Heart left ventricle (tissue), 16 donors: ENCODE measurements around the gene FAM227A. TPM values are rescaled to one million over a fixed set of nuclear protein-coding genes. Genes with fewer than 3 reads are reported as not detected.

Source experiments
- ATAC-seq, 4 donors: fragments of 200-7000 bp; cut with Tn5 transposase; one replicate each; pipeline ENCODE4 v1.9.1; 2020 to 2022; ENCODE audit warnings: moderate library complexity in 4 of 4, mild to moderate bottlenecking in 3 of 4, moderate number of reproducible peaks in 1 of 4
- DNase-seq, 5 donors: peaks; one replicate each; pipeline ENCODE4 v3.0.0-alpha.2; 2020
- H3K27ac ChIP-seq, 12 donors: fragments of 200-600 bp; sonication (generic) in 4 of 12; one replicate each; pipeline versions ENCODE4 v1.5.0 to v1.8.0; 2016 to 2022; ENCODE audit warnings: mild to moderate bottlenecking in 2 of 12
- H3K27me3 ChIP-seq, 9 donors: fragments of 200-600 bp; sonication (generic) in 2 of 9; one replicate each; pipeline versions ENCODE4 v1.5.1 to v1.8.0; 2016 to 2022; ENCODE audit warnings: mild to moderate bottlenecking in 3 of 9
- H3K36me3 ChIP-seq, 9 donors: fragments of 200-600 bp; sonication (generic) in 2 of 9; one replicate each; pipeline versions ENCODE4 v1.5.0 to v1.8.0; 2018 to 2022; ENCODE audit warnings: mild to moderate bottlenecking in 2 of 9
- H3K4me1 ChIP-seq, 12 donors: fragments of 200-600 bp; sonication (generic) in 4 of 12; one replicate each; pipeline versions ENCODE4 v1.5.0 to v1.8.0; 2016 to 2022; ENCODE audit warnings: mild to moderate bottlenecking in 3 of 12
- H3K4me3 ChIP-seq, 12 donors: fragments of 200-600 bp; sonication (generic) in 4 of 12; one replicate each; pipeline versions ENCODE4 v1.5.0 to v1.8.0; 2017 to 2022; ENCODE audit warnings: mild to moderate bottlenecking in 9 of 12, moderate library complexity in 4 of 12
- H3K9me3 ChIP-seq, 12 donors: fragments of 200-600 bp; sonication (generic) in 4 of 12; one replicate each; pipeline versions ENCODE4 v1.5.0 to v1.8.0; 2016 to 2022; ENCODE audit warnings: mild to moderate bottlenecking in 1 of 12
- POLR2A ChIP-seq, 2 donors: fragments of 450-650 bp; IDR thresholded peaks; one replicate each; pipeline ENCODE4 v1.6.1; 2017; ENCODE audit warnings: antibody characterized with exemption in 2 of 2, mild to moderate bottlenecking in 2 of 2, moderate library complexity in 2 of 2
- WGBS, 4 donors: extraction: QIAGEN DNeasy Blood & Tissue Kit in 2 of 4; methylation state at CpG; one replicate each; pipeline versions ENCODE4 v1.1.5 to v1.1.7; 2013 to 2018; 5-methylcytosine and 5-hydroxymethylcytosine counted together
- intact Hi-C, 10 donors: fragments of 100-400 bp; cut with DNase I; formaldehyde crosslinking; loops; one replicate each; pipeline versions ENCODE4 v1.11.1 to v1.14.2; 2022
- polyA plus RNA-seq, 2 donors: library from polyadenylated mRNA; stranded (reverse); fragments of 200-250 nt; gene quantifications; one replicate each; pipeline ENCODE4 v1.2.3, GENCODE V29; 2013
- total RNA-seq, 9 donors: library from RNA; depleted of rRNA in 2 of 9; stranded (reverse); fragments of >200 nt in 2 of 9; fragmentation: NEBNext Ultra II Directional in 3 of 9; extraction: Animal tissue kit (Norgen Biotek cat#: 25700) in 3 of 9; gene quantifications; one replicate each; pipeline versions ENCODE4 v1.1.0 to v1.2.4, GENCODE V29; 2016 to 2023
- TF ChIP-seq, protein P1 (sequence below), 12 donors: fragments of 200-600 bp; sonication (generic) in 4 of 12; IDR thresholded peaks; one replicate each; pipeline versions ENCODE4 v1.5.0 to v1.8.0; 2018 to 2022; ENCODE audit warnings: antibody characterized with exemption in 12 of 12, mild to moderate bottlenecking in 5 of 12
- donor health status: ischemic (EF 13 %, LVEDD 7.1; RV severe dilation, severe dysfunction).
- donor health status: healthy with polysubstance abuse.
- donor health status: DM: no; HTN: yes; CAD: no.
- donor health status: DM: no; HTN: no; CAD: no.
- donor health status: ischemic (EF 25% LVEDD 6.9; RV normal size, moderate dysfunction).
- donor health status: ischemic (EF 25% LVEDD 5.7; RV mildly dilated, moderate dysfunction).
- donor health status: healthy.
- donor health status: DM: yes; HTN: yes; CAD: no.
- donor health status: ischemic (EF 35%, LVEDD 5.7; RV mildly dilated, moderate dysfunction).
- donor health status: nonischemic (EF 11% LVEDD 7.7; RV severe dilation, severe dysfunction).
- donor health status: DM: yes; HTN: yes; CAD: no.
- donor health status: PGD.
- donor health status: ischemic (EF 29% LVEDD 5.4; RV normal size, mild dysfunction).
- donor health status: nonischemic (EF 23%, LVEDD 6.1; RV moderate dilation, normal function).

FAM227A gene
- total and polyA plus RNA-seq, 11 donors, result 0.16 to 1.0 (median 0.36) TPM

DNA sequence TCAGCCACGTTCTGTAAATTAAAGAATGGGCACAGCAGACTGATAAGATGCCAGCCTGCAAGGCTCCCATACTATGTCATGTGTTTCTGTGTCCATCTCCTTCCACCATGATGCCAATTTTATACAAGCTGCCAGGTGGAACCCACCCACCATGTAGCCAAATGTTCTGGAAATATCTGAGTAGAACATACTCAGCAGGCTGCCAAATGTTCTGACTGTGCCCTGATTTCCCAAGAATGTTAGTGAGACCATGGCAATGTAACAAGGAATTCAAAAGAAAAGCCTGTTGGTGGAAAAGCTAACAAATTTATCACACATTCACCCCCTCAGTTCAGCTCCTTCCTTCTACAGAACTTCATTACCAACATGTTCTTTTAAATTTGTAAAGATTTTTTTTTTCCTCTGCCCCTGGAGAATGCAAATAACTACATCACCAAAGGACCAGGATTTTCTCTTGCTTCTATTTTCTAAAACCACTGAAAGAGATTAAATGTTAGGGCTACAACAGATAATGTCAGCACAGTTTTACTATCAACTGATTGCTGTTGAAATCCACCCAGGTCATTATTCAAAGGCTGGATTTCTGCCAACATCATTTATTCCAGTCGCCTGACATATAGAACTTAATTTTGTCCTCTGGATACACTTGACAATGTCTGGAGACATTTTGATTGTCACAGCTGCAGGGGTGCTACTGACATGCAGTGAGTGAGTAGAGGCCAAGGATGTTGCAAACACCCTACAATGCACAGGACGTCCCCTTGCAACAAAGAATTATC is 89.3 kb downstream of the FAM227A start:
- H3K4me1 ChIP-seq, result peaks cover 0 to 36% (median 14%) of the 10 kb centered on the region in 12 donors
- no peak overlapping the region for H3K4me3 ChIP-seq
- WGBS, 4 donors, result 45 to 48% (median 46%) methylated on average over 3 of the region's 3 CpGs
- H3K27ac ChIP-seq, result peak overlapping the region in 2 of 12 donors; percentile 12 to 31
- H3K36me3 ChIP-seq, result no peaks in the 10 kb centered on the region
- intact Hi-C loops, result loop anchor here in 6 of 10 donors (5.0 to 10.0 kb wide), 3 partner anchors 55 to 102 kb away; partner anchors contain the start of genes DDX17 (in 3 of the 6) and KDELR3 (in 1 of the 6)
- H3K9me3 ChIP-seq, result no peaks in the 10 kb centered on the region
- DNase-seq, result no peak
- H3K27me3 ChIP-seq, result peaks cover 0 to 9% (median 0%) of the 10 kb centered on the region in 9 donors
- ATAC-seq, result no peak
- no peak for TF ChIP-seq POLR2A (IDR thresholded peaks at IDR 0.05)
- TF ChIP-seq, protein P1, sequence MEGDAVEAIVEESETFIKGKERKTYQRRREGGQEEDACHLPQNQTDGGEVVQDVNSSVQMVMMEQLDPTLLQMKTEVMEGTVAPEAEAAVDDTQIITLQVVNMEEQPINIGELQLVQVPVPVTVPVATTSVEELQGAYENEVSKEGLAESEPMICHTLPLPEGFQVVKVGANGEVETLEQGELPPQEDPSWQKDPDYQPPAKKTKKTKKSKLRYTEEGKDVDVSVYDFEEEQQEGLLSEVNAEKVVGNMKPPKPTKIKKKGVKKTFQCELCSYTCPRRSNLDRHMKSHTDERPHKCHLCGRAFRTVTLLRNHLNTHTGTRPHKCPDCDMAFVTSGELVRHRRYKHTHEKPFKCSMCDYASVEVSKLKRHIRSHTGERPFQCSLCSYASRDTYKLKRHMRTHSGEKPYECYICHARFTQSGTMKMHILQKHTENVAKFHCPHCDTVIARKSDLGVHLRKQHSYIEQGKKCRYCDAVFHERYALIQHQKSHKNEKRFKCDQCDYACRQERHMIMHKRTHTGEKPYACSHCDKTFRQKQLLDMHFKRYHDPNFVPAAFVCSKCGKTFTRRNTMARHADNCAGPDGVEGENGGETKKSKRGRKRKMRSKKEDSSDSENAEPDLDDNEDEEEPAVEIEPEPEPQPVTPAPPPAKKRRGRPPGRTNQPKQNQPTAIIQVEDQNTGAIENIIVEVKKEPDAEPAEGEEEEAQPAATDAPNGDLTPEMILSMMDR (IDR thresholded peaks at IDR 0.05), result no peak

DNA sequence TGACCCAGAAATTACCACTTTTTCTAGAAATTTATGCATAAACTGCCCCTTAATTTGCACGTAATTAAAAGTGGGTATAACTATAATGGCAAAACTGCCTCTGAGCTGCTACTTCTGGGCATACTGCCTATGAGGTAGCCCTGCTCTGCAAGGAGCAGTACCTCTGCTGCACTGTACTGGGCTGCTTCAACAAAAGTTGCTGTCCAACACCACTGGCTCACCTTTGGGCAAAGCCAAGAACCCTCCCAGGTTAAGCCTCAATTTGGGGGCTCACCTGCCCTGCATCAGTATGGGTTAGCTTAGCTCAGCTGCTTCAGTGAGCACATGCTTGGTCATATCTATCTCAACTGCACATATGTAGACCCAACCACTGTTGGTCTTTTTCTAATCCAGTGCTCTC is 90.8 kb downstream of the FAM227A start:
- H3K9me3 ChIP-seq, result no peaks in the 10 kb centered on the region
- no peak overlapping the region for H3K27ac ChIP-seq
- DNase-seq, result no peak
- H3K27me3 ChIP-seq, result peaks cover 0 to 13% (median 0%) of the 10 kb centered on the region in 9 donors
- intact Hi-C loops, result loop anchor here in 6 of 10 donors (5.0 to 10.0 kb wide), 3 partner anchors 53 to 101 kb away; partner anchors contain the start of genes DDX17 (in 3 of the 6) and KDELR3 (in 1 of the 6)
- no peak for TF ChIP-seq POLR2A (IDR thresholded peaks at IDR 0.05)
- TF ChIP-seq, protein P1 (IDR thresholded peaks at IDR 0.05), result no peak
- H3K4me3 ChIP-seq, result no peak overlapping the region
- H3K4me1 ChIP-seq, result peaks cover 0 to 25% (median 7%) of the 10 kb centered on the region in 12 donors
- WGBS, 4 donors, result 85 to 97% (median 91%) methylated on average over 1 of the region's 1 CpG
- ATAC-seq, result no peak
- no peaks in the 10 kb centered on the region for H3K36me3 ChIP-seq

DNA sequence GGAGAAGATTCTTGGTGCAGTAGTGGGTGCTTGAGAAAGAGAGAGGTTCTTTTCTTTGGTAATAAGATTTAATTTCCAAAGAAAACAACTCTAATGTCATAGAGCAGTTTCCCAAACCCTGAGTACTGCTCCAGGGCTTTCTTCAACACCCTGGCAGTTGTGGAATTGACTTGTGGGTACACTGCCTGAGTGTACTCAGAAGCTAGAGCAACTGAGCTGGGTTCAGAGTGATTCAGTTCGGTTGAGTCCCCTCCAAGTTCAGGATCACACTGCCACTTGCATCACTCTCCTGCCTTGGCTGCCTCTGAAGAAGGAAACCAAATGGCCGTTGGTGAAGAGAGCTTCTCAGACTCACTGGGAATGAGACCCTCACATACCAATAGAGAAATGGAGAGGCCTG is 91.5 kb downstream of the FAM227A start:
- no peak for DNase-seq
- no peaks in the 10 kb centered on the region for H3K9me3 ChIP-seq
- H3K36me3 ChIP-seq, result no peaks in the 10 kb centered on the region
- no peak overlapping the region for H3K4me3 ChIP-seq
- H3K4me1 ChIP-seq, result peaks cover 0 to 22% (median 4%) of the 10 kb centered on the region in 12 donors
- ATAC-seq, result no peak
- H3K27me3 ChIP-seq, result peaks cover 0 to 18% (median 0%) of the 10 kb centered on the region in 9 donors
- intact Hi-C loops, result loop anchor here in 6 of 10 donors (5.0 to 10.0 kb wide), 3 partner anchors 52 to 100 kb away; partner anchors contain the start of genes DDX17 (in 3 of the 6) and KDELR3 (in 1 of the 6)
- 82 to 87% (median 85%) methylated on average over 2 of the region's 2 CpGs for WGBS, 4 donors
- H3K27ac ChIP-seq, result no peak overlapping the region
- no peak for TF ChIP-seq POLR2A (IDR thresholded peaks at IDR 0.05)

DNA sequence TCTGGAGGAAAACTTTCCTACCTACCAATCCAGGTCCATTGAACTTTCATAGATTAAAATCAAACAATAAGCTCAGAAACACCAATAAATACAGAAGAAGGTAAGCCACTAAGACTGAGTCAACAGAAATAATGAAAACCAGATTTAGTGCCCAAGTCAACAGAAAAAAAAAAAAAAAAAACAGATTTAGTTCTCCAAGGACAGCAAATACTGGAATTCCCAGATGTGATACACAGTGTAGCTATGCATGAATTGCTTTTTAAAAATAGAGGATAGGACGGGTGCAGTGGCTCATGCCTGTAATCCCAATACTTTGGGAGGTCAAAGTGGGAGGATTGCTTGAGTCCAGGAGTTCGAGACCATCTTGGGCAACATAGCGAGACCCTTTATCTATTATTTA is 101.9 kb downstream of the FAM227A start:
- Histone ChIP-seq H3K4me1 (peaks cover 0 to 9% (median 0%) of the 10 kb centered on the region in 12 donors), H3K36me3 (no peaks in the 10 kb centered on the region), H3K4me3 (no peak overlapping the region), H3K9me3 (no peaks in the 10 kb centered on the region), H3K27me3 (peaks cover 0 to 41% (median 0%) of the 10 kb centered on the region in 9 donors), H3K27ac (no peak overlapping the region)
- ATAC-seq (no peak), DNase-seq (no peak)
- 81 to 94% (median 88%) methylated on average over 3 of the region's 3 CpGs for WGBS, 4 donors
- intact Hi-C loops, result no loop called here
- TF ChIP-seq, protein P1 (IDR thresholded peaks at IDR 0.05), result no peak
- TF ChIP-seq POLR2A (IDR thresholded peaks at IDR 0.05), result no peak
